NCI-H524 treated with DMSO at 0.1 percent for 48 hours (cell line): ENCODE data around the gene PIP4K2B.

ENCODE experiments used
- DNase-seq: peaks from one replicate; lab custom pipeline; 2025; lab: John Stamatoyannopoulos, UW

Gene PIP4K2B

DNA sequence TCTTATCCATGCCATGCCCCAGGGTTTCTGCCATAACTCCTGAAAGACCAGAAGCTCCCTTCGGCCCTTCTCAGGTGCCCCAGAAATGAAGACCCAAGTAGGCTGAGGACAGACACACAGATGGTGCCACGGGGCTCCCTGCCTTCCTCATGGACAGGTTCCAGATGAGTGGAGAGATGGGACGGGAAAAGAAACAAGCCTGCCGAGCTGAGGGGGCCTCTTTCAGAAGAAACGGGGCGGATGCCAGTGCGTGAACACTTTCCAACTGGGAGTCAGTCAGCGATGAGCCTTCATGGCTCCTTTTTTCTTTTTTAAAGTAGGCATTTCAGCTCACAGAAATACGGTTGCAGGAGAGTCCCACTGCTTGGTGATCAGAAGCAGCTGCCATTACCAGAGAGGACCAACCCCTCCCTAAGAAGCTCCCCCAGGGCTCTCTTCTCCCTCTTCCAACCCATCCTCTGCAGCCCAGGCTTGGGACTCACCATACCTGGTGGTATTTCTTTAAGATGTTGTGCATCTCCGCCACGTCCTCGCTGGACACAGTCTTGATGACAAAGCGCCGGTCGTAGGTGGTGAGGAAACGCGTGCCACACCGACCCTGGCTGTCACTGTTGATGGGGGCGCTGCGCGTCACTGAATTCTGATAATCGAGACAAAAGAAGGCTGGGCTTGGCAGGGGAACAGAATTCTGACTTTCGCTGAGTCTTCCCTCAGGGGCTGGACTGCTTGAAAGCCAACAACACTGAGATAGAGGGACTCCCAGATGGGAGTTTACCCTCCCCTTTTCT, 19.2 kb downstream of the PIP4K2B start:
- no peak for DNase-seq

DNA sequence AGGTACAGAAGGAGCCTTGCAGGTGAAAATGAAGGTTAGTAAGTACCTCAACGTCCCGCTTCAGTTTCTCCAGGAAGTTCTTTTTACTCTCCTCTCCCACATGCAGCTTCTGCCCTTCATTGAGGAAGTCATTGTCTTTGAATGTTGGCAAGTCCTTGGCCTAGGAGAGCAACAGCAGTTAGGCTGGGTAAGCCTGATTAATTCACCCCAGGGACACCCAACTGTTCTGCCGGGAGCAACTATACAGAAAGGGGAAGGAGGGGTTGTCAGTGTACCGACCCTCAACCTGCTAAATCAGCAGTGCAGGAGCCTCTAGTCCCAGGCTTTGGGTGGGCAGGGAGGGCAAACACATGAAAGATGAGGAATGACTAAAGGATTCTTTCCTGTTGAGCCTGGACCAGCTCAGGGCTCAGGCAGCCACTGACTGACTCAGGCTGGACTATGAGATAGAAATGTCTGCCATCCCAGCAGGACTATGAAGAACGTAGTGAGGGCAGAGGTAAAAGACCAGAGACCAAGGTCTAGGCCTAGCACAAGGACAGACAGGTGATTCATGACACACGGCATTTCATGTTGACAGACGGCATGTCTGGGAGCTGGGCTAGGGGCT, 21.6 kb downstream of the PIP4K2B start:
- DNase-seq: no peak

- no peak for DNase-seq
Observed at GRCh38 chr17:38773258-38773657, 26.1 kb downstream of the PIP4K2B start.

DNA sequence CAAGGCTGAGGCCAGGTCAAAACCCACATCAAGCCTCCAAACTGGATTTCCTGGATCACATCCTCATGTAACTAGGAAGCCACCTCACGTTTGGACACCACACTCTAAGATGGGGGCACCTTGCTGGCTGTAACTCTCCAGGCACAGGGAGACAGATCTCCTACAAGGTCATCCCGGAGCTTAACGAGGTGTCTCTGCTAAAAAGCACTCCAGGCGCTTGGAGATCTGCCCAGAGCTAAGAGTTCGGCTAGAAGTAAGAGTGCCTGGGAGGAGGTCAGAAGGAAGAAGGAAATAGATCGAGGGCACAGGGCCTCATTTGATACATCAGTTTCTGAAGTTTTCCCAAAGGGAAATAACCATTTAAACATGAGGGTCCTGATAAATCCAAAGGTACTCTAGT, 30.9 kb downstream of the PIP4K2B start:
- DNase-seq: no peak

DNA sequence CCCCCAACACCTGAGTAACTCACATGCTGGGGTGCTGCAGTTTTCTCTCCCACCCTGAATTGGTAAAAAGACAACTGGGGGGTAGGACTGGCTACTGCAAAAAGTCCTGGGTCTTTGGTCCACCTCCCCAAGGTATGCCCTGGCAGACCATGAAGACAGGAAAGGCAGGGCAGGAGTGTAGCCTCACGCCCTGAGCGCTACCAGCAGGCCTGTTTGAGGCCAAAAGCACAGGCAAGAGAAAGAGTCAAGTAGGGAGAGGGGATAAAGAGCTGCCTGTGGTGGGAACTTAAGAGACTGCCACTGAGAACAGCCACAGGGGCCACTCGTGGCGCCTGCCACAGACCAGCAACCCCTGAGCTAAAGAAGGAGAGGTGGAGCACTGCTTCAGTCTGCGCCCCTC, 33.0 kb downstream of the PIP4K2B start:
- DNase-seq: no peak

- DNase-seq: no peak
Observed at GRCh38 chr17:38762231-38762630, 37.1 kb downstream of the PIP4K2B start.

- no peak for DNase-seq
Observed at GRCh38 chr17:38761612-38762011, 37.7 kb downstream of the PIP4K2B start.

DNA sequence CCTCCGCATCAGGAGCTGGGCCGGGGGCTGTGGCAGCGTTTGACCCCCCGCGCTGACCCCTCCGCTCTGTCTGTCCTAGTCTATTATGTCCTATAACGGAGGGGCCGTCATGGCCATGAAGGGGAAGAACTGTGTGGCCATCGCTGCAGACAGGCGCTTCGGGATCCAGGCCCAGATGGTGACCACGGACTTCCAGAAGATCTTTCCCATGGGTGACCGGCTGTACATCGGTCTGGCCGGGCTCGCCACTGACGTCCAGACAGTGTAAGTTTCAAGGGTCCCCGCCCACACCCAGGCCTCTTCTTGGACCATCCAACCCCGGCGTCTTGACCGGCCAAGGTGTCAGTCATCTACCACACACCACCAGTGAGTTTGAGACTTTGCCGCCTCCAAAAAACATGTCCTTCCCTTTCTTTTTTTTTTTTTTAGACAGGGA, 46.3 kb downstream of the PIP4K2B start:
- DNase-seq: no peak

- peak; percentile 100 for DNase-seq
Observed at GRCh38 chr17:38752308-38753070, 46.9 kb downstream of the PIP4K2B start, which contains the start of gene PSMB3. Gene PSMB3, plus strand, starts transcription at chr17:38752741. Its CDS starts 86 bp downstream, at chr17:38752827.

- no peak for DNase-seq
Observed at GRCh38 chr17:38751808-38752307, 47.5 kb downstream of the PIP4K2B start.

GRCh38 chr17:38751144-38751807, 48.1 kb downstream of the PIP4K2B start:
- no peak for DNase-seq

DNA sequence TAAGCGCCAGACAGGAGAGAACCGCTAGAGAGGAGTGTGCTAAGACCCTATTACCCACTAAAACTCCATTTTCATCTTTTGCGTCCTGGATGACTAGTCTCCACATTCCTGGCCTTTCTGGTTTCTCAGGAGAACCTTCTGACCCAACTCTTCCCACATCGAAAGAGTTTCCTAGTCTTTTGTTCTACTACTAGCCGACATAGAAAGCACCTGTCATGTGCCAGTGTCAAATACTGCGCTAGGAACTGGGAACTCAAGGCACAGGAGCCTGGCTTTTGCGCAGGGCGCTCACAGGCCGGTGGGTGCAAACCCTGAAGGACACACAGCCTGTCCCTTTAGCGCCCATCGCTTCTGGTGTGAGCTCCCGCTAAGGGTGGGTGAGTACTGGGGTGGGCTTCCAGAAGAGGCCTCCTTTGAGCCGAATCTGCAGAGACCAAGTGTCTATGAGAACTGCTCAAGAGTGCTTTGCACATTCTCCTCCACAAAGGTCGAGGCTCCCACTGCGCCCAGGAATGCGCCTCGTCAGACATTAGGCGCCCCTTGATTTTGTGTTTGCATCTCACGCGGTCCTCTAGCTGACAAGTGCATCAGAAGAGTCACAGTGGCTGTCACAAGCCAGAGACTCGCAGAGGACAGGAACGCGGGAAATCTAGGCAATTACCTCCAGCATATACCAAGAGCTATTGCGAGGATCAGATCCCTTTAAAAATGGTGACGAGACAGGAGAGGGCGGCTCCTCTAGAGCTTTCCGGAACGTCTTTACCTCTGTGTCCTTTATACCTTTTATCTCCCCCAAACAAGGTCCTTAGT, 48.8 kb downstream of the PIP4K2B start:
- DNase-seq: no peak

DNA sequence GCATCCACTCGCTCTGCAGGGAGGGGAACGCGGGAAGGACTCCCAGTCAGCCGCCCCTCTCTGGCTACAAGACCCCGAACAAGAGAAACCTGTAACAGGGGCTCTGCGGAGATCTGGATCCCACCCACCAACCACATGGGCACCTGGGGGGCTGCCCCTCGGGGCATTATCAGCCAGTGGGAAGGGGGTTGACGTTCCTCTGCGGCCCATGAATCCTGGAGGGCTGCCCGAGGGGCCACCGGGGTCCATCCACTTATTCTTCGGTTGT, 49.4 kb downstream of the PIP4K2B start:
- no peak for DNase-seq

GRCh38 chr17:38749223-38750043, 49.9 kb downstream of the PIP4K2B start:
- no peak for DNase-seq

DNA sequence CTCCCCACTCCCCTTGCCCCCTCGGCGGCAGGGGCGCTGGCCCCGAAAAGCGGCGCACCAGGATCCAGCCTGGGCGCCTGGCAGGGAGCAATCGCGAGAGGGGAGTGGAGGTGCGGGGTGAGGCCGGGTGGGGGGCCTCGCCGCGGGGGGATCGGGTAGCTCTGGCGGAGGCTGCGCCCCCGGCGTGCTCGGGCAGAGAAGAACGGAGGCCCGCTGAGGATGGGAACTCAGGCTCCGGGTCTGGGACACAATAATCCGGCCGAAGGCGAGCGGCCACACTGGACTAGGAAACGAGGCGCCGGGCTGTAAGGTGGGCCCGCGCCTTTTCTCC, 50.5 kb downstream of the PIP4K2B start:
- no peak for DNase-seq

GRCh38 chr17:38748149-38748891, 51.0 kb downstream of the PIP4K2B start, which contains the start of gene PCGF2:
Gene PCGF2, minus strand, starts transcription at chr17:38748336. Its CDS starts 7,934 bp downstream, at chr17:38740402.
- DNase-seq: peak; percentile 68

GRCh38 chr17:38747463-38748148, 51.8 kb downstream of the PIP4K2B start:
- no peak for DNase-seq

GRCh38 chr17:38746849-38747462, 52.4 kb downstream of the PIP4K2B start:
- no peak for DNase-seq
